Peyer's patch (tissue), 4 donors: ENCODE results near the gene NCKIPSD. TPM values are rescaled to one million over a fixed set of nuclear protein-coding genes. Genes with fewer than 3 reads are reported as not detected.

Source experiments
- DNase-seq, 3 donors: peaks; one replicate each; pipeline ENCODE4 v3.0.0-alpha.2; 2017 to 2019
- H3K27ac ChIP-seq, 4 donors: fragments of 200-600 bp; sonication (generic); one replicate each; pipeline ENCODE4 v1.5.1; 2016 to 2019
- H3K27me3 ChIP-seq, 2 donors: fragments of 200-600 bp; sonication (generic); one replicate each; pipeline ENCODE4 v1.5.1; 2019
- H3K36me3 ChIP-seq, 3 donors: fragments of 200-600 bp; sonication (generic); one replicate each; pipeline ENCODE4 v1.5.1; 2016 to 2019
- H3K4me1 ChIP-seq, 4 donors: fragments of 200-600 bp; sonication (generic); one replicate each; pipeline ENCODE4 v1.5.1; 2016 to 2019
- H3K4me3 ChIP-seq, 4 donors: fragments of 200-600 bp; sonication (generic); 1 replicate in 3 of 4; 2 replicates in 1 of 4; pipeline ENCODE4 v1.5.1; 2016 to 2019; ENCODE audit warnings: mild to moderate bottlenecking in 1 of 4
- H3K9me3 ChIP-seq, 4 donors: fragments of 200-600 bp; sonication (generic); one replicate each; pipeline ENCODE4 v1.5.1; 2016 to 2019; ENCODE audit warnings: mild to moderate bottlenecking in 1 of 4
- POLR2A ChIP-seq, 2 donors: fragments of 450-650 bp; IDR thresholded peaks; one replicate each; pipeline ENCODE4 v1.5.1; 2017; ENCODE audit warnings: antibody characterized with exemption in 2 of 2, mild to moderate bottlenecking in 2 of 2, moderate library complexity in 2 of 2
- total RNA-seq, 4 donors: library from RNA; depleted of rRNA; stranded (reverse); fragments of >200 nt; gene quantifications; one replicate each; pipeline ENCODE4 v1.1.0, GENCODE V29; 2016
- TF ChIP-seq, protein P1 (sequence below), 6 experiments: fragments of 450-650 bp in 4 of 6; fragments of 200-600 bp in 2 of 6; sonication (generic) in 1 of 6; IDR thresholded peaks; one replicate each; pipeline ENCODE4 v1.5.1; 2017 to 2019; ENCODE audit warnings: antibody characterized with exemption in 6 of 6, mild to moderate bottlenecking in 3 of 6, moderate library complexity in 1 of 6

Gene NCKIPSD
- total RNA-seq, 4 donors from 2014 or later, result 35.7 to 66.8 (median 64.4) TPM

DNA sequence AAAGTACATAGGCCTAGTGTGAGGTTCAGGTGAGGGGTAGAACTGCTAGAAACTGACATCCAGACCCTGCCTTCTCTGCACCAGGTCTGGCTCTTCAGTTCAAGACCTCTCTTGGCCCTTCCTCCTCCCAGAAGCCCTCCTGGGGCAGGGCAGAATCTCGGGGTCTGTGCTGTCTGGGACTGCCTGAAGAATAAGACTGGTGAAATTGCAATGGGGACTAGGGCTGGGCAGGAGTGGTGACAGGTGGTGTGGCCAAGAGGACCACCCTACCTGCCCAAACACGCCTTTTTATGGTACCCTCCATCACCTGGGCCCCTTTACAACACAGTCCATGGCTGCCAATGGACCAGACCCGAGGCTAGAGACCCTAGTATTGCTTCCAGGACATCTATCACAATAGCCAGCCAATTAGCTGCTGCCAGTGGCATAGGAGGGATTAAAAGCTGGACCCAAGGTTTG is 1.5 kb upstream of the NCKIPSD start:
- peaks cover 3 to 31% (median 6%) of the 10 kb centered on the region in 4 donors for H3K4me1 ChIP-seq
- no peaks in the 10 kb centered on the region for H3K9me3 ChIP-seq
- DNase-seq, result no peak
- peaks cover 0 to 57% (median 0%) of the 10 kb centered on the region in 3 donors for H3K36me3 ChIP-seq
- TF ChIP-seq, protein P1, sequence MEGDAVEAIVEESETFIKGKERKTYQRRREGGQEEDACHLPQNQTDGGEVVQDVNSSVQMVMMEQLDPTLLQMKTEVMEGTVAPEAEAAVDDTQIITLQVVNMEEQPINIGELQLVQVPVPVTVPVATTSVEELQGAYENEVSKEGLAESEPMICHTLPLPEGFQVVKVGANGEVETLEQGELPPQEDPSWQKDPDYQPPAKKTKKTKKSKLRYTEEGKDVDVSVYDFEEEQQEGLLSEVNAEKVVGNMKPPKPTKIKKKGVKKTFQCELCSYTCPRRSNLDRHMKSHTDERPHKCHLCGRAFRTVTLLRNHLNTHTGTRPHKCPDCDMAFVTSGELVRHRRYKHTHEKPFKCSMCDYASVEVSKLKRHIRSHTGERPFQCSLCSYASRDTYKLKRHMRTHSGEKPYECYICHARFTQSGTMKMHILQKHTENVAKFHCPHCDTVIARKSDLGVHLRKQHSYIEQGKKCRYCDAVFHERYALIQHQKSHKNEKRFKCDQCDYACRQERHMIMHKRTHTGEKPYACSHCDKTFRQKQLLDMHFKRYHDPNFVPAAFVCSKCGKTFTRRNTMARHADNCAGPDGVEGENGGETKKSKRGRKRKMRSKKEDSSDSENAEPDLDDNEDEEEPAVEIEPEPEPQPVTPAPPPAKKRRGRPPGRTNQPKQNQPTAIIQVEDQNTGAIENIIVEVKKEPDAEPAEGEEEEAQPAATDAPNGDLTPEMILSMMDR (IDR thresholded peaks at IDR 0.05), result no peak
- TF ChIP-seq POLR2A (IDR thresholded peaks at IDR 0.05), result no peak
- H3K27me3 ChIP-seq, result no peaks in the 10 kb centered on the region
- H3K4me3 ChIP-seq, result no peak overlapping the region
- peak overlapping the region in 1 of 4 donors; percentile 23 for H3K27ac ChIP-seq

DNA sequence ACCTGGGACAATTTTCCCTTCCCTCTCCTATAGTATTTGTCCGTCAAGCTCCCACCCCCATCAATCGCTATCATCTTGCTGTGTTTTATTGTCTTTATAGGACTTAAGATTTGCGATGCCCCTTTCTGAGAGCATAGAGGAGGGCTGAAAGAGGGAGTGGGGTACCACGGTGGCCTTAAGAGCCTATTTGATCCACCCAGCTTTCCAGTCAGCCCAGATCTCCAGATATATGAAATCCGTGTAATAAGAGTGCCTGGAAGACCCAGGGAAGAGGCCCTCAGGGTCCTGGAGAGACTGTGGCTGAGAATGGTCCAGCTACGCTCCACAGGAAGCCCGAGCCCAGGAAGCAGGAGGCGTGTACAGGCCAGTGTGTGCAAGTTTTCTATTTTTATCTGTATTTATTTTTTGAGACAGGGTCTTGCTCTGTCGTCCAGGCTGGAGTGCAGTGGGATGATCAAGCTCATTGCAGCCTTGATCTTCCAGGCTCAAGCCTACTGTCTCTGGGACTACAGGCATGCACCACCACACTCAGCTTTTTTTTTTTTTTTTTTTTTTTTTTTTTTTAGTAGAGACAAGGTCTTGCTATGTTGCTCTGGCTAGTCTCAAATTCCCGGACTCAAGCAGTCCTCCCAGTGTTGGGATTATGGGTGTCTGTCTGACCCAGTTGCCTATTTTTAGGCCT is 964 bp upstream of the NCKIPSD start:
- peak overlapping the region in 2 of 4 donors; percentile 70 to 100 for H3K4me3 ChIP-seq
- H3K27me3 ChIP-seq, result no peaks in the 10 kb centered on the region
- TF ChIP-seq, protein P1 (IDR thresholded peaks at IDR 0.05), result no peak
- no peak for TF ChIP-seq POLR2A (IDR thresholded peaks at IDR 0.05)
- peaks cover 3 to 31% (median 6%) of the 10 kb centered on the region in 4 donors for H3K4me1 ChIP-seq
- H3K27ac ChIP-seq, result peak overlapping the region in 1 of 4 donors; percentile 29
- H3K36me3 ChIP-seq, result peaks cover 0 to 57% (median 0%) of the 10 kb centered on the region in 3 donors
- no peak for DNase-seq
- no peaks in the 10 kb centered on the region for H3K9me3 ChIP-seq

DNA sequence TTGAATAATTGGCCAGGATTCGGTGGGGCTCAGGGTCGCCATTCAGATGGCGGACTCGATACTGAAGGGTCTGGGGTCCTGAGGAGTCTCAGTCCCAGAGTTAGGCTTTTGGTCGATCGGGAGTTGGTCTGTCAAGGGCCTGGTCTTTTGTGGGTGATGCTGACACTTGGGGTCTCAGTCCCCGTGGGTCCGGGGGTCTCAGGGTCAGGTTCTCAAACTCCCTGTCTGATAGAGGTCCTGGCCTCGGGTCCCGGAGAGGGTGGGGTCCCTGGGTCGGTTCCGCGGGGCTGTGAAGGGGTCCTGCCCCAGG is 467 bp downstream of the NCKIPSD start:
- H3K27ac ChIP-seq, result peak overlapping the region; percentile 83 to 96 (median 93)
- H3K36me3 ChIP-seq, result peaks cover 0 to 57% (median 0%) of the 10 kb centered on the region in 3 donors
- H3K4me1 ChIP-seq, result peaks cover 3 to 31% (median 6%) of the 10 kb centered on the region in 4 donors
- DNase-seq, result no peak
- no peaks in the 10 kb centered on the region for H3K27me3 ChIP-seq
- H3K4me3 ChIP-seq, result peak overlapping the region; percentile 66 to 100 (median 84)
- TF ChIP-seq, protein P1 (IDR thresholded peaks at IDR 0.05), result no peak
- no peak for TF ChIP-seq POLR2A (IDR thresholded peaks at IDR 0.05)
- H3K9me3 ChIP-seq, result no peaks in the 10 kb centered on the region

DNA sequence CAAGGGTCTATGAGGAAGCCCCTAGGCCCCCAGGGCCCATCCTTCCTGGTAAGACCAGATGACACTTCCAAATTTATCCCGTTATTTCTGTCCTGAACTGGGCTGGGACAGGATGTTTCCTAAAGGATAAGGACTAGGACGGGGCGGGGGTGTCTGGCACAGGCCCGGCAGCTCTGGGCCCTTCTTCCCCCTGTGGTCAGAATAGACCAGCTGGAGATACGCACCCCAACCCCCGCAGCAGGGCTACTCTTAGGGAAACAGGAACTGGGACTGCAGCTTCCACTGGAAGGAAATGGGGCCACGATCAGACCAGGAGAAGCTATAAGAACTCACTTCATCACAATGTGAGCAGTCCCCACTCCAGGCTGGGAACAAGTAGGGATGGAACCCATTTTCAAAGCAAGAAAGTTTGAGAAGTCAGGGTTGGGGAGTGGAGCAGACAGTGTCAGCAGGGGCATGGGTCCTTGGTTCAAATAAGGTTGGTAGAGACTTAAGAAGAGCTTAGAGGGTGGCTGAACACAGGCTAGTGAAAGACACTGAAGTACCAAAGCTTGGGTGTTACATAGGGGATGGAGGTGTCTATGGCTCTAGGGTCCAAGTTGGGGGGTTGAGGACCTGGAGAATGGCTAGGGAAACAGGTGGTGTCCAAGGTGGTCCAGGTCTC is 1.1 kb downstream of the NCKIPSD start:
- peaks cover 0 to 56% (median 0%) of the 10 kb centered on the region in 3 donors for H3K36me3 ChIP-seq
- peak overlapping the region; percentile 66 to 100 (median 84) for H3K4me3 ChIP-seq
- TF ChIP-seq, protein P1 (IDR thresholded peaks at IDR 0.05), result no peak
- no peak for TF ChIP-seq POLR2A (IDR thresholded peaks at IDR 0.05)
- no peaks in the 10 kb centered on the region for H3K9me3 ChIP-seq
- H3K27me3 ChIP-seq, result no peaks in the 10 kb centered on the region
- H3K4me1 ChIP-seq, result peaks cover 3 to 31% (median 6%) of the 10 kb centered on the region in 4 donors
- H3K27ac ChIP-seq, result peak overlapping the region in 1 of 4 donors; percentile 25
- no peak for DNase-seq

DNA sequence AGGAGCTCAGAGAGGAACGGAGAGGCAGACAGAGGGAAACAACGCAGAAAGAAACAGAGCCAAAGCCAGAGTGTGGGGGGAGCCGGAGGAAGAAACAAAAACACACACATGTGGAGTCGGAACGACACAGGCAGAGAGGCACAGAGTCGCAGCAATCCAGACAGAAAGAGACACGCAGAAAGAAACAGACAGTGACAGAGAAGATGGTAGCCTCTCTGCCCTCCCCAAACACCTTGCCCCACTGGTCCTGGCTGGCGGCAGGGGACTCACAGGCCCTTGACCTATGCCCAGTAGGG is 1.7 kb downstream of the NCKIPSD start:
- Histone ChIP-seq H3K4me1 (peaks cover 3 to 31% (median 6%) of the 10 kb centered on the region in 4 donors), H3K9me3 (no peaks in the 10 kb centered on the region), H3K36me3 (peaks cover 0 to 56% (median 0%) of the 10 kb centered on the region in 3 donors), H3K4me3 (peak overlapping the region in 2 of 4 donors; percentile 97 to 100), H3K27ac (peak overlapping the region in 1 of 4 donors; percentile 25), H3K27me3 (no peaks in the 10 kb centered on the region)
- TF ChIP-seq, protein P1 (IDR thresholded peaks at IDR 0.05), result no peak
- TF ChIP-seq POLR2A (IDR thresholded peaks at IDR 0.05), result no peak
- DNase-seq, result no peak
